Calu3 (cell line): Measurements from ENCODE around the gene CPA2. TPM values are rescaled to one million over a fixed set of nuclear protein-coding genes. Genes with fewer than 3 reads are reported as not detected.

Experiments
- BruUV-seq: library from RNA; stranded (reverse); fragments of 400-500 nt; replicated peaks from 2 replicates; lab custom pipeline; 2021; lab: Mats Ljungman, UMichigan
- CTCF ChIA-PET: fragments of 300-600 bp; sonication (Branson Sonifier 250); formaldehyde crosslinking; loops from one replicate; lab custom pipeline; 2022; ENCODE audit warnings: antibody characterized with exemption; lab: Charles Lee
- DNase-seq: peaks from one replicate; pipeline ENCODE4 v3.0.0; 2022
- H3K27ac Mint-ChIP-seq: one replicate; pipeline ENCODE4 v1.8.0; 2022; ENCODE audit warnings: mixed read lengths; ENCODE audit not compliant: unreplicated experiment
- H3K27me3 Mint-ChIP-seq: one replicate; pipeline ENCODE4 v1.8.0; 2022; ENCODE audit warnings: mixed read lengths; ENCODE audit not compliant: unreplicated experiment
- H3K36me3 Mint-ChIP-seq: one replicate; pipeline ENCODE4 v1.8.0; 2022; ENCODE audit warnings: mild to moderate bottlenecking, moderate library complexity, mixed read lengths; ENCODE audit not compliant: insufficient read depth, unreplicated experiment
- H3K4me1 Mint-ChIP-seq: one replicate; pipeline ENCODE4 v1.8.0; 2022; ENCODE audit warnings: mild to moderate bottlenecking, low read depth, mixed read lengths; ENCODE audit not compliant: unreplicated experiment
- H3K4me3 Mint-ChIP-seq: one replicate; pipeline ENCODE4 v1.8.0; 2022; ENCODE audit warnings: mild to moderate bottlenecking, low read depth, moderate library complexity, mixed read lengths; ENCODE audit not compliant: unreplicated experiment
- H3K9me3 Mint-ChIP-seq: one replicate; pipeline ENCODE4 v1.8.0; 2022; ENCODE audit warnings: low read depth, mixed read lengths; ENCODE audit not compliant: unreplicated experiment
- intact Hi-C: fragments of 100-400 bp; cut with micrococcal nuclease; formaldehyde crosslinking; loops from one replicate; pipeline ENCODE4 v1.10.0; 2022; ENCODE audit not compliant: unreplicated experiment
- total RNA-seq: library from RNA; stranded (reverse); gene quantifications from 2 replicates; pipeline ENCODE4 v1.2.3, GENCODE V29; 2022
- TF ChIP-seq, protein P1 (sequence below): fragments of 200-600 bp; IDR thresholded peaks from one replicate; pipeline ENCODE4 v1.8.0; 2022; ENCODE audit warnings: antibody characterized with exemption; ENCODE audit not compliant: unreplicated experiment

The CPA2 gene
- total RNA-seq, 1 experiment from 2014 or later = not detected

DNA sequence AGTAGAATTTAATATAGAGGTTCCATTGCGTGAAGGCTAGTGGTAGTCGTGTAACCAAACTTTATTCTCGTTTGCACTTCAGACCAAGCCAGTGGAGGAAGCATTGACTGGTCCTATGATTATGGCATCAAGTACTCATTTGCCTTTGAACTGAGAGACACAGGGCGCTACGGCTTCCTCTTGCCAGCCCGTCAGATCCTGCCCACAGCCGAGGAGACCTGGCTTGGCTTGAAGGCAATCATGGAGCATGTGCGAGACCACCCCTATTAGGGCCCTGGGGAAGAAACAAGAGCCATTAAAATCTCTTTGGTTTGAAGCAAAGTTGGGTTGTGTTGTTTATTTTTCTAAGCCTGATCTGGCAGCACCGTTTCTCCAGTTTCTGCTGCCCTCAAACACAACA, 22.8 kb downstream of the CPA2 start:
- Mint-ChIP-seq H3K4me3 (no peak overlapping the region), H3K27ac (no peak overlapping the region), H3K36me3 (no peaks in the 10 kb centered on the region), H3K27me3 (peaks cover 3% of the 10 kb centered on the region), H3K9me3 (no peaks in the 10 kb centered on the region), H3K4me1 (peaks cover 7% of the 10 kb centered on the region)
- TF ChIP-seq, protein P1, sequence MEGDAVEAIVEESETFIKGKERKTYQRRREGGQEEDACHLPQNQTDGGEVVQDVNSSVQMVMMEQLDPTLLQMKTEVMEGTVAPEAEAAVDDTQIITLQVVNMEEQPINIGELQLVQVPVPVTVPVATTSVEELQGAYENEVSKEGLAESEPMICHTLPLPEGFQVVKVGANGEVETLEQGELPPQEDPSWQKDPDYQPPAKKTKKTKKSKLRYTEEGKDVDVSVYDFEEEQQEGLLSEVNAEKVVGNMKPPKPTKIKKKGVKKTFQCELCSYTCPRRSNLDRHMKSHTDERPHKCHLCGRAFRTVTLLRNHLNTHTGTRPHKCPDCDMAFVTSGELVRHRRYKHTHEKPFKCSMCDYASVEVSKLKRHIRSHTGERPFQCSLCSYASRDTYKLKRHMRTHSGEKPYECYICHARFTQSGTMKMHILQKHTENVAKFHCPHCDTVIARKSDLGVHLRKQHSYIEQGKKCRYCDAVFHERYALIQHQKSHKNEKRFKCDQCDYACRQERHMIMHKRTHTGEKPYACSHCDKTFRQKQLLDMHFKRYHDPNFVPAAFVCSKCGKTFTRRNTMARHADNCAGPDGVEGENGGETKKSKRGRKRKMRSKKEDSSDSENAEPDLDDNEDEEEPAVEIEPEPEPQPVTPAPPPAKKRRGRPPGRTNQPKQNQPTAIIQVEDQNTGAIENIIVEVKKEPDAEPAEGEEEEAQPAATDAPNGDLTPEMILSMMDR = no peak
- intact Hi-C loops = no loop called here
- CTCF ChIA-PET = no interaction called here
- no peak for DNase-seq
- BruUV-seq = no TSS peak

DNA sequence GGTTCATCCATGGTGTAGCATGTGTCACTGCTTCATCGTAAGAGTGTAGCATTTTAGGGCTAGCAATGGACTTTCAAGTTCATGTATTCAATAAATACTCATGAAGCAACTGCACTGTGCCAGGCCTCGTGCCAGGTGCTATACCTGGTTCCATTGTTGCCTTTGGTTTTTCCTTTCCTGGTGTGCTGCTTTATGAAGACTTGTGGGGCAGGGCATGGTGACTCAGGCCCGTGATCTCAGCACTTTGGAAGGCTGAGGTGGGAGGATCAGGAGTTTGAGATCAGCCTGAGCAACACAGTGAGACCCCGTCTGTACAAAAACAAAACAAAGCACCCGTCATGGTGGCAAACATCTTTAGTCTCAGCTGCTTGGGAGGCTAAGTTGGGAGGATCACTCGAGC, 24.1 kb downstream of the CPA2 start:
- no peaks in the 10 kb centered on the region for H3K36me3 Mint-ChIP-seq
- H3K27me3 Mint-ChIP-seq = no peaks in the 10 kb centered on the region
- peaks cover 7% of the 10 kb centered on the region for H3K4me1 Mint-ChIP-seq
- no peaks in the 10 kb centered on the region for H3K9me3 Mint-ChIP-seq
- BruUV-seq = no TSS peak
- intact Hi-C loops = no loop called here
- no peak overlapping the region for H3K4me3 Mint-ChIP-seq
- H3K27ac Mint-ChIP-seq = peak overlapping the region; percentile 8
- DNase-seq = peak; percentile 17
- CTCF ChIA-PET = no interaction called here
- TF ChIP-seq, protein P1 = no peak

DNA sequence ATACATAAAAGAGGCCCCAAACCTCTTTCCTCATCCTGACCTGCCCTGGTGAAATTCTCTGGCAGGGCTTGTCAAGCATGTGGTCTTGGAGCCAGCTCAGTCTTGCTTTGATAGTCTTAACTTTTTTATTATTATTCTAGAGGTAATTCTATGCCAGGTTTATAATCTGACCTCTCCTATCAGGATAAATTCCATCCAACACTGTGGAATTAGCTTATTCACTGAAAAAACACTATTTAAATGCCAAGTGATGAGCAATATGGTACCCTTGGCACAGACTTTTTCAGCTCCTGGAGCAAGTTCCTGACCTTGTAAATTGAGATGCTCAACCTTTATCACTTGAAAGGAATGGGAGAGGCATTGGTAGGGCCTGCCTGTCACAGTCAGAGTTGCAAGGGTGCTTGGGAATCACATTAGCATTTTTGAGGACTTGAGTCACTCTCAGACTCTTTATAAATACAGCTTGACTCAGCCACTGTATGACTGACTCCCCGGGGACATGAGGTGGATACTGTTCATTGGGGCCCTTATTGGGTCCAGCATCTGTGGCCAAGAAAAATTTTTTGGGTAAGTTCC, 26.1 kb downstream of the CPA2 start, which contains the start of gene CPA4:
Gene CPA4, plus strand, starts transcription at position 480 of the 576 bp plus-strand sequence. Its CDS starts 20 bp downstream, at position 500.
- BruUV-seq = no TSS peak
- no peaks in the 10 kb centered on the region for H3K27me3 Mint-ChIP-seq
- intact Hi-C loops = no loop called here
- H3K27ac Mint-ChIP-seq = no peak within 1 kb of the TSS
- H3K9me3 Mint-ChIP-seq = no peaks in the 10 kb centered on the region
- CTCF ChIA-PET = interaction anchor here (0.6 to 1.1 kb wide), 2 partner anchors 209 to 539 kb away, joined by 3 read pairs; no protein-coding TSS in a partner anchor
- H3K4me3 Mint-ChIP-seq = no peak within 1 kb of the TSS
- H3K4me1 Mint-ChIP-seq = peaks cover 7% of the 10 kb centered on the region
- H3K36me3 Mint-ChIP-seq = no peaks in the 10 kb centered on the region
- DNase-seq = no peak
- TF ChIP-seq, protein P1 = no peak

DNA sequence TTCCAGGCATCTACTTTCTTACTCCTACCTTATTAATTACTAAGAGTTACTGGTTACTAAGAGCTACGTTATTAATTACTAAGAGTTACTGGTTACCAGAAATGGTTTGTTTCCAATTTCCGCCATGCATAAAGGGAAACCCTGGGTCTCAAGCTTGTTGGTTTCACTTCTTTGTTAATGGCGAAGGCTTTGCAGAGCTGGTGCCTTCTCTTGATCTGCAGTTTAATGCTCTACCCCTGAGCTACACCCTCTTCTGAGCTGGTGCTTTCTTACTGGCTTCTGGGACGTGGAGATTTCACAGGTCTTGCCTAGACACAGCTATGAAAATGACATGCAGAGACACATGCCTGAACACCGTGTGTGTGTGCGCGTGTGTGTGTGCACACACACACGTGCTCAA, 26.9 kb downstream of the CPA2 start:
- TF ChIP-seq, protein P1 = no peak
- no peak for DNase-seq
- no peaks in the 10 kb centered on the region for H3K36me3 Mint-ChIP-seq
- no peaks in the 10 kb centered on the region for H3K9me3 Mint-ChIP-seq
- H3K4me1 Mint-ChIP-seq = peaks cover 6% of the 10 kb centered on the region
- no peak overlapping the region for H3K4me3 Mint-ChIP-seq
- H3K27ac Mint-ChIP-seq = no peak overlapping the region
- intact Hi-C loops = no loop called here
- H3K27me3 Mint-ChIP-seq = no peaks in the 10 kb centered on the region
- CTCF ChIA-PET = interaction anchor here (0.6 kb wide), 2 partner anchors 539 to 678 kb away, joined by 3 to 4 read pairs; no protein-coding TSS in a partner anchor
- no TSS peak for BruUV-seq
